ENCODE data around the gene MAOB. TPM values are rescaled to one million over a fixed set of nuclear protein-coding genes. Genes with fewer than 3 reads are reported as not detected.

The MAOB gene
- polyA plus RNA-seq, 3 donors = not detected

- Histone ChIP-seq H3K9ac (ENCODE audit: insufficient read depth, low read length, poor library complexity, severe bottlenecking) (no peak overlapping the region), H4K20me1 (ENCODE audit: insufficient read depth, low read length) (no peaks in the 10 kb centered on the region), H3K27me3 (ENCODE audit: control insufficient read depth in 2 of 2, insufficient read depth in 2 of 2, low read length in 2 of 2) (peaks cover 0 to 2% of the 10 kb centered on the region in 2 donors), H3K4me2 (replicated peaks; ENCODE audit: extremely low read depth, low read length, poor library complexity, severe bottlenecking) (no peak overlapping the region), H3K27ac (ENCODE audit: low read depth in 1 of 2, low read length in 2 of 2) (no peak overlapping the region), H3K4me3 (replicated peaks in 1 of 3; ENCODE audit: low read depth in 2 of 3, low read length in 3 of 3) (no peak overlapping the region), H3K36me3 (replicated peaks in 1 of 2; ENCODE audit: control insufficient read depth in 1 of 2, insufficient read depth in 2 of 2, low read length in 2 of 2) (no peaks in the 10 kb centered on the region), H3K4me1 (ENCODE audit: control insufficient read depth in 1 of 2, insufficient read depth in 2 of 2, low read length in 2 of 2) (no peaks in the 10 kb centered on the region), H3K79me2 (ENCODE audit: insufficient read depth, low read length) (no peaks in the 10 kb centered on the region), H2AFZ (ENCODE audit: insufficient read depth, low read depth, low read length, poor library complexity, severe bottlenecking) (no peak overlapping the region), H3K9me3 (replicated peaks in 1 of 2; ENCODE audit: control insufficient read depth in 1 of 2, insufficient read depth in 1 of 2, low read length in 2 of 2) (no peaks in the 10 kb centered on the region)
- Mint-ChIP-seq H3K4me3 (no peak overlapping the region), H3K9me3 (peaks cover 0 to under 1% (median 0%) of the 10 kb centered on the region in 7 donors), H3K36me3 (no peaks in the 10 kb centered on the region), H3K4me1 (peaks cover 2% of the 10 kb centered on the region), H3K27ac (no peak overlapping the region), H3K27me3 (ENCODE audit: low read depth in 3 of 3) (peaks cover 0 to 2% (median 2%) of the 10 kb centered on the region in 3 donors)
- TF ChIP-seq, protein P1, sequence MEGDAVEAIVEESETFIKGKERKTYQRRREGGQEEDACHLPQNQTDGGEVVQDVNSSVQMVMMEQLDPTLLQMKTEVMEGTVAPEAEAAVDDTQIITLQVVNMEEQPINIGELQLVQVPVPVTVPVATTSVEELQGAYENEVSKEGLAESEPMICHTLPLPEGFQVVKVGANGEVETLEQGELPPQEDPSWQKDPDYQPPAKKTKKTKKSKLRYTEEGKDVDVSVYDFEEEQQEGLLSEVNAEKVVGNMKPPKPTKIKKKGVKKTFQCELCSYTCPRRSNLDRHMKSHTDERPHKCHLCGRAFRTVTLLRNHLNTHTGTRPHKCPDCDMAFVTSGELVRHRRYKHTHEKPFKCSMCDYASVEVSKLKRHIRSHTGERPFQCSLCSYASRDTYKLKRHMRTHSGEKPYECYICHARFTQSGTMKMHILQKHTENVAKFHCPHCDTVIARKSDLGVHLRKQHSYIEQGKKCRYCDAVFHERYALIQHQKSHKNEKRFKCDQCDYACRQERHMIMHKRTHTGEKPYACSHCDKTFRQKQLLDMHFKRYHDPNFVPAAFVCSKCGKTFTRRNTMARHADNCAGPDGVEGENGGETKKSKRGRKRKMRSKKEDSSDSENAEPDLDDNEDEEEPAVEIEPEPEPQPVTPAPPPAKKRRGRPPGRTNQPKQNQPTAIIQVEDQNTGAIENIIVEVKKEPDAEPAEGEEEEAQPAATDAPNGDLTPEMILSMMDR (IDR thresholded peaks at IDR 0.05) = no peak
- no peak for DNase-seq
- intact Hi-C loops (cut with micrococcal nuclease) = no loop called here
Observed at GRCh38 chrX:43813898-43814297, 68.4 kb downstream of the MAOB start.

GRCh38 chrX:43813319-43813718 lies 68.9 kb downstream of the MAOB start:
- Mint-ChIP-seq H3K4me3 (no peak overlapping the region), H3K27ac (no peak overlapping the region), H3K9me3 (peaks cover 0 to 1% (median 0%) of the 10 kb centered on the region in 7 donors), H3K36me3 (no peaks in the 10 kb centered on the region), H3K4me1 (peaks cover 2% of the 10 kb centered on the region), H3K27me3 (ENCODE audit: low read depth in 3 of 3) (peaks cover 0 to 6% (median 1%) of the 10 kb centered on the region in 3 donors)
- no peaks in the 10 kb centered on the region for H3K79me2 ChIP-seq (ENCODE audit: insufficient read depth, low read length)
- no CpG with 5 or more reads among the region's 2 CpGs for whole genome bisulfite sequencing (ENCODE audit: insufficient coverage)
- H3K27ac ChIP-seq (ENCODE audit: low read depth in 1 of 2, low read length in 2 of 2) = no peak overlapping the region
- H3K27me3 ChIP-seq (ENCODE audit: control insufficient read depth in 2 of 2, insufficient read depth in 2 of 2, low read length in 2 of 2) = peaks cover 0 to 2% of the 10 kb centered on the region in 2 donors
- no peak for DNase-seq
- no peaks in the 10 kb centered on the region for H3K4me1 ChIP-seq (ENCODE audit: control insufficient read depth in 1 of 2, insufficient read depth in 2 of 2, low read length in 2 of 2)
- H3K4me2 ChIP-seq (replicated peaks; ENCODE audit: extremely low read depth, low read length, poor library complexity, severe bottlenecking) = no peak overlapping the region
- H3K4me3 ChIP-seq (replicated peaks in 1 of 3; ENCODE audit: low read depth in 2 of 3, low read length in 3 of 3) = no peak overlapping the region
- intact Hi-C loops (cut with micrococcal nuclease) = no loop called here
- no peak overlapping the region for H2AFZ ChIP-seq (ENCODE audit: insufficient read depth, low read depth, low read length, poor library complexity, severe bottlenecking)
- H3K36me3 ChIP-seq (replicated peaks in 1 of 2; ENCODE audit: control insufficient read depth in 1 of 2, insufficient read depth in 2 of 2, low read length in 2 of 2) = no peaks in the 10 kb centered on the region
- no peaks in the 10 kb centered on the region for H4K20me1 ChIP-seq (ENCODE audit: insufficient read depth, low read length)
- H3K9ac ChIP-seq (ENCODE audit: insufficient read depth, low read length, poor library complexity, severe bottlenecking) = no peak overlapping the region
- TF ChIP-seq, protein P1 (IDR thresholded peaks at IDR 0.05) = no peak
- no peaks in the 10 kb centered on the region for H3K9me3 ChIP-seq (replicated peaks in 1 of 2; ENCODE audit: control insufficient read depth in 1 of 2, insufficient read depth in 1 of 2, low read length in 2 of 2)

Measured in CD14-positive monocyte (primary cell).